ENCODE measurements around the gene ARHGEF28. TPM values are rescaled to one million over a fixed set of nuclear protein-coding genes. Genes with fewer than 3 reads are reported as not detected.

Gene ARHGEF28
- total RNA-seq, 1 experiment from 2014 or later, result 32.2 TPM

- no peak for DNase-seq (ENCODE audit: extremely low read depth, low read depth)
Observed at GRCh38 chr5:73654171-73654811, 28.3 kb downstream of the ARHGEF28 start.

GRCh38 chr5:73654819-73655318, 28.9 kb downstream of the ARHGEF28 start:
- no peak for DNase-seq (ENCODE audit: extremely low read depth, low read depth)

GRCh38 chr5:73655521-73656160, 29.6 kb downstream of the ARHGEF28 start:
- no peak for DNase-seq (ENCODE audit: extremely low read depth, low read depth)

GRCh38 chr5:73661753-73662152, 35.8 kb downstream of the ARHGEF28 start:
- no peak for DNase-seq (ENCODE audit: extremely low read depth, low read depth)

GRCh38 chr5:73663161-73663859, 37.3 kb downstream of the ARHGEF28 start:
- no peak for DNase-seq (ENCODE audit: extremely low read depth, low read depth)

GRCh38 chr5:73663860-73664240, 37.9 kb downstream of the ARHGEF28 start:
- DNase-seq (ENCODE audit: extremely low read depth, low read depth), result no peak

- no peak for DNase-seq (ENCODE audit: extremely low read depth, low read depth)
Observed at GRCh38 chr5:73664796-73665195, 38.8 kb downstream of the ARHGEF28 start.

- DNase-seq (ENCODE audit: extremely low read depth, low read depth), result no peak
Observed at GRCh38 chr5:73666891-73667290, 40.9 kb downstream of the ARHGEF28 start.

- DNase-seq (ENCODE audit: extremely low read depth, low read depth), result no peak
Observed at GRCh38 chr5:73668017-73668416, 42.0 kb downstream of the ARHGEF28 start.

- DNase-seq (ENCODE audit: extremely low read depth, low read depth), result no peak
Observed at GRCh38 chr5:73668486-73669111, 42.6 kb downstream of the ARHGEF28 start.

GRCh38 chr5:73670731-73671130, 44.7 kb downstream of the ARHGEF28 start:
- DNase-seq (ENCODE audit: extremely low read depth, low read depth), result no peak

GRCh38 chr5:73672132-73672531, 46.1 kb downstream of the ARHGEF28 start:
- DNase-seq (ENCODE audit: extremely low read depth, low read depth), result no peak

- peak; percentile 45 for DNase-seq (ENCODE audit: extremely low read depth, low read depth)
Observed at GRCh38 chr5:73673161-73673591, 47.2 kb downstream of the ARHGEF28 start.

- DNase-seq (ENCODE audit: extremely low read depth, low read depth), result no peak
Observed at GRCh38 chr5:73674669-73675004, 48.6 kb downstream of the ARHGEF28 start.

- no peak for DNase-seq (ENCODE audit: extremely low read depth, low read depth)
Observed at GRCh38 chr5:73678322-73678740, 52.3 kb downstream of the ARHGEF28 start.

- DNase-seq (ENCODE audit: extremely low read depth, low read depth), result no peak
Observed at GRCh38 chr5:73678807-73679206, 52.8 kb downstream of the ARHGEF28 start.

- DNase-seq (ENCODE audit: extremely low read depth, low read depth), result no peak
Observed at GRCh38 chr5:73682176-73682575, 56.2 kb downstream of the ARHGEF28 start.

- no peak for DNase-seq (ENCODE audit: extremely low read depth, low read depth)
Observed at GRCh38 chr5:73684691-73685090, 58.7 kb downstream of the ARHGEF28 start.

GRCh38 chr5:73686912-73687311, 60.9 kb downstream of the ARHGEF28 start:
- DNase-seq (ENCODE audit: extremely low read depth, low read depth), result no peak

- DNase-seq (ENCODE audit: extremely low read depth, low read depth), result no peak
Observed at GRCh38 chr5:73687357-73687756, 61.4 kb downstream of the ARHGEF28 start.

- DNase-seq (ENCODE audit: extremely low read depth, low read depth), result no peak
Observed at GRCh38 chr5:73690015-73690414, 64.0 kb downstream of the ARHGEF28 start.
